NT2/D1 (cell line): ENCODE measurements around the gene ENGASE.

Experiments
- DNase-seq: peaks from one replicate; pipeline ENCODE4 v3.0.0-alpha.2; 2011; ENCODE audit warnings: low read depth, low spot score
- H3K27me3 ChIP-seq: 2 replicates; pipeline ENCODE4 v1.6.0; 2011; ENCODE audit warnings: mild to moderate bottlenecking; ENCODE audit not compliant: insufficient read length, insufficient read depth
- H3K36me3 ChIP-seq: 2 replicates; pipeline ENCODE4 v1.6.1; 2011; ENCODE audit warnings: mild to moderate bottlenecking, low read length, mixed read lengths; ENCODE audit not compliant: insufficient read depth, insufficient read length
- H3K4me1 ChIP-seq: 2 replicates; pipeline ENCODE4 v1.5.1; 2011; ENCODE audit not compliant: insufficient read depth, insufficient read length
- H3K4me3 ChIP-seq: 2 replicates; pipeline ENCODE4 v1.5.1; 2011; ENCODE audit warnings: low read depth; ENCODE audit not compliant: insufficient read length
- H3K9ac ChIP-seq: 2 replicates; pipeline ENCODE4 v1.6.0; 2011; ENCODE audit warnings: low read depth; ENCODE audit not compliant: insufficient read length
- H3K9me3 ChIP-seq: 2 replicates; pipeline ENCODE4 v1.5.1; 2011; ENCODE audit warnings: mild to moderate bottlenecking, low read length; ENCODE audit not compliant: insufficient read depth
- SUZ12 ChIP-seq: IDR thresholded peaks from 2 replicates; pipeline ENCODE4 v1.6.1; 2011; ENCODE audit not compliant: insufficient read length, insufficient read depth; ENCODE audit errors: extremely low read depth
- YY1 ChIP-seq: IDR thresholded peaks from 2 replicates; pipeline ENCODE4 v1.6.1; 2011; ENCODE audit not compliant: insufficient read length, insufficient read depth
- ZNF274 ChIP-seq: IDR thresholded peaks from 2 replicates; pipeline ENCODE4 v1.6.1; 2011; ENCODE audit warnings: mild to moderate bottlenecking, low read depth, low read length

The ENGASE gene

GRCh38 chr17:79048826-79049755, 25.5 kb upstream of the ENGASE start:
- no peak for TF ChIP-seq SUZ12
- TF ChIP-seq ZNF274: no peak
- TF ChIP-seq YY1: no peak
- Histone ChIP-seq H3K9ac (no peak overlapping the region), H3K9me3 (peaks cover 15% of the 10 kb centered on the region; the same call in 1 of the 2 replicates), H3K27me3 (no peaks in the 10 kb centered on the region), H3K4me3 (no peak overlapping the region), H3K4me1 (peaks cover 15% of the 10 kb centered on the region), H3K36me3 (no peaks in the 10 kb centered on the region)
- DNase-seq: no peak

- Histone ChIP-seq H3K9me3 (peaks cover 22% of the 10 kb centered on the region; the same call in 1 of the 2 replicates), H3K27me3 (no peaks in the 10 kb centered on the region), H3K4me3 (no peak overlapping the region), H3K9ac (no peak overlapping the region), H3K4me1 (peaks cover 15% of the 10 kb centered on the region), H3K36me3 (no peaks in the 10 kb centered on the region)
- TF ChIP-seq ZNF274: no peak
- no peak for TF ChIP-seq SUZ12
- TF ChIP-seq YY1: no peak
- DNase-seq: no peak
Observed at GRCh38 chr17:79049821-79050220, 24.8 kb upstream of the ENGASE start.

- TF ChIP-seq YY1 (no peak), ZNF274 (no peak), SUZ12 (no peak)
- Histone ChIP-seq H3K9ac (no peak overlapping the region), H3K4me1 (peaks cover 15% of the 10 kb centered on the region), H3K4me3 (no peak overlapping the region), H3K27me3 (no peaks in the 10 kb centered on the region), H3K9me3 (peaks cover 22% of the 10 kb centered on the region; the same call in 1 of the 2 replicates), H3K36me3 (no peaks in the 10 kb centered on the region)
- DNase-seq: no peak
Observed at GRCh38 chr17:79050551-79050950, 24.1 kb upstream of the ENGASE start.

GRCh38 chr17:79051306-79051705, 23.3 kb upstream of the ENGASE start:
- H3K4me1 ChIP-seq: peaks cover 15% of the 10 kb centered on the region
- DNase-seq: no peak
- H3K36me3 ChIP-seq: no peaks in the 10 kb centered on the region
- no peak overlapping the region for H3K9ac ChIP-seq
- no peak for TF ChIP-seq ZNF274
- TF ChIP-seq YY1: no peak
- TF ChIP-seq SUZ12: no peak
- peaks cover 22% of the 10 kb centered on the region; the same call in 1 of the 2 replicates for H3K9me3 ChIP-seq
- H3K4me3 ChIP-seq: no peak overlapping the region
- H3K27me3 ChIP-seq: no peaks in the 10 kb centered on the region

GRCh38 chr17:79052131-79052530, 22.5 kb upstream of the ENGASE start:
- no peaks in the 10 kb centered on the region for H3K36me3 ChIP-seq
- peaks cover 22% of the 10 kb centered on the region; the same call in 1 of the 2 replicates for H3K9me3 ChIP-seq
- H3K4me1 ChIP-seq: peaks cover 15% of the 10 kb centered on the region
- H3K27me3 ChIP-seq: no peaks in the 10 kb centered on the region
- H3K4me3 ChIP-seq: no peak overlapping the region
- no peak for DNase-seq
- no peak overlapping the region for H3K9ac ChIP-seq
- TF ChIP-seq YY1 (no peak), ZNF274 (no peak), SUZ12 (no peak)

GRCh38 chr17:79053251-79053925, 21.2 kb upstream of the ENGASE start:
- no peak for DNase-seq
- Histone ChIP-seq H3K9ac (no peak overlapping the region), H3K27me3 (no peaks in the 10 kb centered on the region), H3K4me1 (peaks cover 11% of the 10 kb centered on the region), H3K4me3 (no peak overlapping the region), H3K36me3 (no peaks in the 10 kb centered on the region), H3K9me3 (peaks cover 22% of the 10 kb centered on the region; the same call in 1 of the 2 replicates)
- TF ChIP-seq YY1 (no peak), ZNF274 (no peak), SUZ12 (no peak)

GRCh38 chr17:79054200-79054960, 20.2 kb upstream of the ENGASE start:
- Histone ChIP-seq H3K9ac (no peak overlapping the region), H3K4me1 (peaks cover 6% of the 10 kb centered on the region), H3K9me3 (peaks cover 22% of the 10 kb centered on the region; the same call in 1 of the 2 replicates), H3K4me3 (no peak overlapping the region), H3K27me3 (no peaks in the 10 kb centered on the region), H3K36me3 (no peaks in the 10 kb centered on the region)
- no peak for DNase-seq
- TF ChIP-seq SUZ12: no peak
